GM20000 (cell line): ENCODE measurements around the gene MLYCD.

ENCODE experiments used
- DNase-seq: peaks from one replicate; pipeline ENCODE4 v3.0.0; 2012; ENCODE audit warnings: low spot score
- TF ChIP-seq, protein P1 (sequence below): IDR thresholded peaks from 2 replicates; pipeline ENCODE4 v1.5.1; 2012; ENCODE audit warnings: mild to moderate bottlenecking, control low read depth; ENCODE audit errors: extremely low read depth, missing control alignments

Gene MLYCD

DNA sequence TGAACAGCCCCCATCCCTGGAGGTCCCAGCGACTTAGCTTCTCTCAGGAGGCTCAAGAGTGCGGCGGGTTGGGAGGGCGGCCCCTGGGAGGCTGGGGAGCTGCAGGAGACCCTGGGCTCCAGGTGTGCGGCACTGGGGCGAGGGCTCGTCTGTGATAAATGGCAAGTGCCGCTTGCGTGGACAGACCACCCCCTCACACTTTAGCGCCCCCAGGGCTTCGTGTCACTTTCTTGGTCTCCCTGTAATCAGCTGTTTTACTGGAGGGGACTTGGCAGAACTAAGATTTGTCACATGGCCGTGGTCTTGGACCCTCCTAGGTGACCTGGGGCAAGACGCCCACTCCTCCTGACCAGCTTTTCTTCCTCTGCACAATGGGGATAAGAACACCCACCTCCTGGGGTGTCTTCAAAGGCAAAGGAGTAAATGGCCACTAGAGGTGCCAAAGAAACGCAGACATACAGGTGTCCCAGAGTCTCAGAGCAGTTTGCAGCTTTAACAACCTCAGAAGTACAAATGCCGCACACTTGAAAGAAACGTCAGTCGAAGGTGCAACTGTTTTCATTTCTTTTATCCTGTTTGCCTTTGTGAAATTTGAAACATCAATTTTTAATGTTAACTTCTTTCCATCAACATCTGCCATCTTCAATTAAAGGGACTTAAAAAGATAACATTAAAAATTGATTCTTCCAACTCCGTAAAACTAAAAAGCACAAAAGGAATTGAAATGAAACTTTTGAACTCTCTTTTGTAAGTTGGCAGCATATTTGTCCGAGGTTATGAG lies 55.1 kb downstream of the MLYCD start:
- TF ChIP-seq, protein P1, sequence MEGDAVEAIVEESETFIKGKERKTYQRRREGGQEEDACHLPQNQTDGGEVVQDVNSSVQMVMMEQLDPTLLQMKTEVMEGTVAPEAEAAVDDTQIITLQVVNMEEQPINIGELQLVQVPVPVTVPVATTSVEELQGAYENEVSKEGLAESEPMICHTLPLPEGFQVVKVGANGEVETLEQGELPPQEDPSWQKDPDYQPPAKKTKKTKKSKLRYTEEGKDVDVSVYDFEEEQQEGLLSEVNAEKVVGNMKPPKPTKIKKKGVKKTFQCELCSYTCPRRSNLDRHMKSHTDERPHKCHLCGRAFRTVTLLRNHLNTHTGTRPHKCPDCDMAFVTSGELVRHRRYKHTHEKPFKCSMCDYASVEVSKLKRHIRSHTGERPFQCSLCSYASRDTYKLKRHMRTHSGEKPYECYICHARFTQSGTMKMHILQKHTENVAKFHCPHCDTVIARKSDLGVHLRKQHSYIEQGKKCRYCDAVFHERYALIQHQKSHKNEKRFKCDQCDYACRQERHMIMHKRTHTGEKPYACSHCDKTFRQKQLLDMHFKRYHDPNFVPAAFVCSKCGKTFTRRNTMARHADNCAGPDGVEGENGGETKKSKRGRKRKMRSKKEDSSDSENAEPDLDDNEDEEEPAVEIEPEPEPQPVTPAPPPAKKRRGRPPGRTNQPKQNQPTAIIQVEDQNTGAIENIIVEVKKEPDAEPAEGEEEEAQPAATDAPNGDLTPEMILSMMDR = peak; percentile 51
- peak; percentile 67 for DNase-seq

DNA sequence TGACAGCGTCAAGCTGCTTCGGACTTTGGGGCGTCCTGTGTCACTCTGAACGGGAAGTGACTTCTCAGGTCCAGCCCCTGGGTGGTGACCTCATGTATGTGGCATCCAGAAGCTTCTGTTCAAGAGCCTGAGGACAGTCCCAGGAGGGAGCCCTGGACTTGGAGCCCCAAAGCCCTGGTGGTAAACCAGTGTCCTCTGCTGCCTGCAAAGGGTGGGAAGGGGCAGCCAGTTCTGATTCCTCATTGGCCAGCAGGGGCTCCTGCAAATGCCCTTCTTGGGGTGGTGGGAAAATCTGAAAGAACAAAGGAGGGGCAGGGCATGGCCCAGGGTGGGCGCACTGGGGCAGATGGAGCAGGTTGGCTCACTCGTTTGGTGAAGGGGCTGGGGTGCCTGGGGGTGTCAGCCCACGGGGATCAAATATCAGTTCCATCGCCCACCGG lies 55.7 kb downstream of the MLYCD start:
- no peak for DNase-seq
- TF ChIP-seq, protein P1 = no peak

DNA sequence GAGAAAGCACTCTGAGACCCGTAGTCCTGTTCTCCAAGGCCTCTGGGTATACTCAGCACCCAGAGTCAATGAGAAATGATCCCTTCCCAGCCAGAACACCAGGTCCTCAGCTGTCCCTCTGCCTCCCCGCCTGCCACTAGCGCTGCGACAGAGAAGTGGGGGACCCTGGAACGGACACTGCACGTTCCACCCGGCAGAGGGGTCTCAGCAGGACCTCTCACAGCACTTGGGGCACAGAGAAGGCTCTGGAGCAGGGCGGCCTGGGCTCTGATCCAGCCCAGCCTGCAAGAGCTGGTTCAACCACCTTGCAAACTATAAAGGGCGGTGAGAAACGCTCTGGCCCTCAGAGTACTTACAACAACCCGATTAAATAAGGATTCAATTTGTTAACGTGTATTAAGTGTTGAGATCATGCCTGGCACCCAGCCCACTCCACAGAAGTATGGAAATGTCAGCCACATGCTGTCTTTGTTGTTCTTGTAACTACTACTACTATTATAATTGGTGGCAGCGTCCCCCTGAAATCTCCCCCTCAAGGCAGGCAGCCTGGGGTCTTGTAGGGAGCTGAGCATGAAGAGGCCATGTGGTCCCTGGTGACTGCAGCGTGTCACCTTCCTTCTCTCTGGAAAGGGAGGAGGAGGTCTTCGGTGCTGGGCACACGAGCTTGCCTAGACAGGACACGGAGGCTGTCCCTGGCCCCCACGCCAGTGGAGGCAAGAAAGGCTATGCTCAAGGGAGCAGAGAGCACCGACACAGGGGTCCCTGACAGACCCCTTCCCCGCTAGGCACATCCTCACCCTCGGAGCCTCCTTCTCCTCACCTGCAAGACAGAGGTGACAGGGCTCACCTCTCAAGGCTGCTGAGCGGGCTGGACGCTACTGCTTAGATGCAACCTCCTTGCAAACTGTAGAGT lies 56.6 kb downstream of the MLYCD start:
- TF ChIP-seq, protein P1 = no peak
- no peak for DNase-seq

DNA sequence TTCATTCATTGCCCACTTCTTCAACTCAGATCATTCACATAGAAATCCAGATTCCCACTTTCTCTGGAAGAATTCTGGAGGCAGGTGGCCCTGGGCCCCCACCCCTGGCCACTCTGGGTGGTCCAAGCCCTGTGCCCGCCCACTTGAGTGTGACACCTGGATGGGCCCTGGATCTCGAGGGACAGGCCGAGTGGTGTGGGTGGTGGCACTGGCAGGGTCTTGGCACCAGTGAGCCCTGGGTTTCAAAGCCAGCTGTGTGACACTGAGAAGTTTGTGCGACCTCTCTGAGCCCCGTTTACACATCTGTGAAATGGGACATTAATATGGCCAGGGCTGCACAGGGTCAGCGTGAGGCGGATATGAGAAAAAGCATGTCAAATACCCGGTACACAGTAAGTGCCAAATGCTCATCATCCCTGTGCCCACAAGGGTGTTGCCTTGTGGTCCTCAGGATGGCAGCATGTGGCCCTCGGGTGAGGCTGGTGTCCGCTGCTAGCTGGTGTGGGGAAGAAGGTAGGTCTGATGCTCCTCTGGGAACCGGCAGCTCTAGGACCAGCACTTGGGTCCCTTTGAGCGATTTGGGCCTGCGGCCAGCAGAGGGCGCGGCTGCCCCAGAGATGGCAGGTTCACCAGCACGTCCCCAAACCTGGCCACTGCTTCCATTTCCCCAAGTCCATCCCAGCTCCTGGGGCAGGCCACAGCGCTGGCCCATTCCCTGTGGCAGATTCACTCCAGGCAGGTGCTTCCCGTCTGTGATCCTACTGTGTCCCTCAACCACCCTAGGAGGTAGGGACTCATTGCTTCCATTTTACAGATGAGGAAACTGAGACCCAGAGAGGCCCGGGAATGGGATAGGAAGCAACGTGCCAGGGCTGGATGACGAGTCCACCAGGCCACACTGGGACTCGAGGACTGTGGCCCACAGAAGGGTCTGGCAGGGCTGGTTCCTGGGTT lies 57.7 kb downstream of the MLYCD start:
- TF ChIP-seq, protein P1 = peak; percentile 92
- peak; percentile 88 for DNase-seq

DNA sequence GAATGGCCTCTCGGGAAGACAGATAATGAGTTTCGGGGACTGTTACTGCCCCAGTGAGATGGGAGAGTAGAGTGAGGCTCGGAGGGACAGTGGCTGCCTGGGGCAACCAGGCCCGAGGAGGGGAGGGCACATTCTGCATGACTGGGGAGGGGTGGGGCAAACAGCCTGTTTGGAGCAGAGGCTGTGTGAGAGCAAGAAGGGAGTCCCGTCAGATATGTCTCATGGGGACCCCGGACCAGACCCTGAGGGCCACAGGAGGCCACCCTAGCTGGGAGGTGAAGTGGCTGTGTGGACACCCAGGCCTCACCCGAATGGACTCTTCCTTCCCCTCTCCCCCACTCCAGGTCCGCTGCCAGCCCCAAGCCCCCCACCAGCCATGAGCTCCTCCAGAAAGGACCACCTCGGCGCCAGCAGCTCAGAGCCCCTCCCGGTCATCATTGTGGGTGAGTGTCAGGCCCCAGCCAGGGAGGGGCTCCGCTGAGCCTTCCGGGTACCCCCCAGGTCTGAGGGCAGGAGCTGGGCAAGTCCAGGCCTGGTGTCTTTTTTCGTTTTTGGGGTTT lies 58.5 kb downstream of the MLYCD start:
- no peak for DNase-seq
- TF ChIP-seq, protein P1 = no peak

DNA sequence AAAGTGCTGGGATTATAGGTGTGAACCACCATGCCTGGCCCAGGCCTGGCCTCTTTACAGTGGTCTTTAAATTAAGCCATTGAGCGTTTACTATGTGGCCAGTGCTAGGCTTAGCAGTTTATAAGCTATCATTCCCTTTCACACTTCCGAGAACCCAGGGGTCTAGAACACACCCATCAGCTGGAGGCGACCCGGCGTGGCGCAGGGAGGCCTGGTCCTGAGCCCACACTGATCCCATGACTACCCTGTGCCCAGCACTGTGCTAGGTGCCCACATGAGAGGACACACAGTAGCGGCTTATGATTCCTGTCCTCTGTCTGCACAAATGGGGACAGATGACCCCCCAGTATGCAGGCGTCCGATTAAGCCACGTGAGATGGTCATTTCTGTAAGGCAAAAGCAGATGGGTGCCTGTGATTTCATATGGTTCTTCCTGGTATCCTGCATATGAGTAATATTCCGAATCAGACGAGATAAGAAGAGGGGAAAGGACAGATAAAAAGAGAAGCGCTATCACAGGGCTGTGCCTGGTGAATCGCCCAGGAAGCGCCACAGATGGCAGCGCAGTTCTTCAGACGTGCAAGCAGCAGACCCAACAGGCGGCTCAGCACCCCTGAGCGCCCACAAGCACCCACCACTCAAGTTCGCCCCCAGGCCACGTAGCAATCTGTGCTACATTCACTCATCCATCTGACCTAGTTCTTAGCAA lies 59.4 kb downstream of the MLYCD start:
- no peak for DNase-seq
- TF ChIP-seq, protein P1 = no peak
